ENCODE results near the gene TP53.

TP53 gene

DNA sequence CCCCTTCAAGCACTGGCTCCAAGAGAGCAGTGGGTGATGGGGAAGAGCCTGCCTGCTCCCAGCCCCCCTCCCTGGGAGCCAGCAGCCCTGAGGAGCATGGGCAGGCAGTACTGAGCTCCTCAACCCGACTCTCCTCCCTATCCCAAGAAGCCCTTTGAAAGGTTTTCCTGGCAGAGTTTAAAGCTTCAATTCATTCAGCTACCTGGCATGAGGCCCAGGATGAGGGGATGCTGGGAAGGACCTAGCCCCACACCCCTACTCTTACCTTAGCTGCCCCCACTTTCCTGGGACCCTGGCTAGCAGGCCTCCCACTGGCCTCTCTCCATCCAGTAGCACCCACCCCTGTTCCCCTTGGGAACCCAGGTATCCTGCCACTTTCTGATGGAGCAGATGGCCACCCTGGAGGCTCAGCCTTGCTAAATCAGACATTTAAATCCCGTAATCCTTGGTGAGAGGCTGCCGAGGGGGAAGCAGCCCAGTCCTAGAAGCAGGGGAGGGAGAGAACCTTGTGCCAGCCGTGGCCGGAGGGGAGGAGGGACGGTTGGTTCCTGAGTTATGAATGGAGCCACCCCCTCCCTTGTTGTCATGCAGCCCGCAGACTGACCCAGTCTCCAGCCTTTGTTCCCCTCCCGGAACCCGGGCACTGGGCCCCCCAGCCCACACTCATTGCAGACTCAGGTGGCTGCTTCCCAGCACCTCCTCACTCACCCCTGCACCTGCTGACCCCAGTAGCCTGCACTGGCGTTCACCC lies 19.5 kb downstream of the TP53 start:
- Histone ChIP-seq H3K4me3 (replicated peaks; ENCODE audit: insufficient read depth, low read length) (no peak overlapping the region), H3K27ac (replicated peaks) (no peak overlapping the region), H3K27me3 (ENCODE audit: insufficient read depth, poor library complexity, severe bottlenecking) (no peaks in the 10 kb centered on the region)
- TF ChIP-seq, protein P1, sequence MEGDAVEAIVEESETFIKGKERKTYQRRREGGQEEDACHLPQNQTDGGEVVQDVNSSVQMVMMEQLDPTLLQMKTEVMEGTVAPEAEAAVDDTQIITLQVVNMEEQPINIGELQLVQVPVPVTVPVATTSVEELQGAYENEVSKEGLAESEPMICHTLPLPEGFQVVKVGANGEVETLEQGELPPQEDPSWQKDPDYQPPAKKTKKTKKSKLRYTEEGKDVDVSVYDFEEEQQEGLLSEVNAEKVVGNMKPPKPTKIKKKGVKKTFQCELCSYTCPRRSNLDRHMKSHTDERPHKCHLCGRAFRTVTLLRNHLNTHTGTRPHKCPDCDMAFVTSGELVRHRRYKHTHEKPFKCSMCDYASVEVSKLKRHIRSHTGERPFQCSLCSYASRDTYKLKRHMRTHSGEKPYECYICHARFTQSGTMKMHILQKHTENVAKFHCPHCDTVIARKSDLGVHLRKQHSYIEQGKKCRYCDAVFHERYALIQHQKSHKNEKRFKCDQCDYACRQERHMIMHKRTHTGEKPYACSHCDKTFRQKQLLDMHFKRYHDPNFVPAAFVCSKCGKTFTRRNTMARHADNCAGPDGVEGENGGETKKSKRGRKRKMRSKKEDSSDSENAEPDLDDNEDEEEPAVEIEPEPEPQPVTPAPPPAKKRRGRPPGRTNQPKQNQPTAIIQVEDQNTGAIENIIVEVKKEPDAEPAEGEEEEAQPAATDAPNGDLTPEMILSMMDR (IDR thresholded peaks at IDR 0.05; ENCODE audit: insufficient read depth, low read length), result no peak
- TF ChIP-seq POLR2AphosphoS5 (IDR thresholded peaks at IDR 0.05; ENCODE audit: low read depth) (no peak), SPI1 (IDR thresholded peaks at IDR 0.05; ENCODE audit: borderline replicate concordance, low read depth) (no peak), GABPA (IDR thresholded peaks at IDR 0.05; ENCODE audit: low read depth) (no peak)
- TF ChIP-seq, protein P2, sequence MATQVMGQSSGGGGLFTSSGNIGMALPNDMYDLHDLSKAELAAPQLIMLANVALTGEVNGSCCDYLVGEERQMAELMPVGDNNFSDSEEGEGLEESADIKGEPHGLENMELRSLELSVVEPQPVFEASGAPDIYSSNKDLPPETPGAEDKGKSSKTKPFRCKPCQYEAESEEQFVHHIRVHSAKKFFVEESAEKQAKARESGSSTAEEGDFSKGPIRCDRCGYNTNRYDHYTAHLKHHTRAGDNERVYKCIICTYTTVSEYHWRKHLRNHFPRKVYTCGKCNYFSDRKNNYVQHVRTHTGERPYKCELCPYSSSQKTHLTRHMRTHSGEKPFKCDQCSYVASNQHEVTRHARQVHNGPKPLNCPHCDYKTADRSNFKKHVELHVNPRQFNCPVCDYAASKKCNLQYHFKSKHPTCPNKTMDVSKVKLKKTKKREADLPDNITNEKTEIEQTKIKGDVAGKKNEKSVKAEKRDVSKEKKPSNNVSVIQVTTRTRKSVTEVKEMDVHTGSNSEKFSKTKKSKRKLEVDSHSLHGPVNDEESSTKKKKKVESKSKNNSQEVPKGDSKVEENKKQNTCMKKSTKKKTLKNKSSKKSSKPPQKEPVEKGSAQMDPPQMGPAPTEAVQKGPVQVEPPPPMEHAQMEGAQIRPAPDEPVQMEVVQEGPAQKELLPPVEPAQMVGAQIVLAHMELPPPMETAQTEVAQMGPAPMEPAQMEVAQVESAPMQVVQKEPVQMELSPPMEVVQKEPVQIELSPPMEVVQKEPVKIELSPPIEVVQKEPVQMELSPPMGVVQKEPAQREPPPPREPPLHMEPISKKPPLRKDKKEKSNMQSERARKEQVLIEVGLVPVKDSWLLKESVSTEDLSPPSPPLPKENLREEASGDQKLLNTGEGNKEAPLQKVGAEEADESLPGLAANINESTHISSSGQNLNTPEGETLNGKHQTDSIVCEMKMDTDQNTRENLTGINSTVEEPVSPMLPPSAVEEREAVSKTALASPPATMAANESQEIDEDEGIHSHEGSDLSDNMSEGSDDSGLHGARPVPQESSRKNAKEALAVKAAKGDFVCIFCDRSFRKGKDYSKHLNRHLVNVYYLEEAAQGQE (IDR thresholded peaks at IDR 0.05; ENCODE audit: insufficient replicate concordance, low read depth), result no peak
- no peak for DNase-seq (ENCODE audit: low read depth in 1 of 2, low spot score in 1 of 2)

DNA sequence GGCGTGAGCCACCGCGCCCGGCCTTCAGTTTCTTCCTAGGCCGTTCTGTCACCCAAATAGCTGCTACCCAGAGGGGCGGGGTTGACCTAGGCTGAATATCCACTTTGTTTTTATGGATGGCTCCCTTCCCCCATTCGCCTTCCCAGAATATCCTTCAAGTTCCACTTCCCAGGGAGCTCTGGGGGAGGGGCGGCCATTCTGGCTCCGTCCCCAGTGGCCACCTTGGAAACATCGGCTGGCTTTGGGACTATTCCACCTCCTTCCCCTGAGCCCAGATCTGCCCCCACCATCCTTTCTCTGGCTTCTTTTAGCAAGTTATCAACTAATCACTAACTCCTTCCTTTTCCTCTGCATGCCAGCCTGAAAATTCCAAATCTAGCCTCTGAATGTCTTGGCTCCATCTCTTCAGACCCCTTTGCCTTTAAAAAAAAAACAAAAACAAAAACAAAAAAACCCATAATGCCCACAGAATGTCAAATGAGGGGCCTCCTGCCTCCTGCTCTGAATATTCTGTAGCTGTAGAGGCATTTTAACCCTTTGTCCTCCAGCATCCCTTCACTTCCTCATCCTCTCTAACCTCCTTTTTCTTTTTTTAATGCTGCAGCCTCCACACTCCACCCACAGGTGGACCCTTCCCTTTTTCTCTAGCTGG lies 30.2 kb downstream of the TP53 start:
- TF ChIP-seq SPI1 (IDR thresholded peaks at IDR 0.05; ENCODE audit: borderline replicate concordance, low read depth), result no peak
- TF ChIP-seq GABPA (IDR thresholded peaks at IDR 0.05; ENCODE audit: low read depth), result no peak
- no peak for TF ChIP-seq POLR2AphosphoS5 (IDR thresholded peaks at IDR 0.05; ENCODE audit: low read depth)
- TF ChIP-seq, protein P2 (IDR thresholded peaks at IDR 0.05; ENCODE audit: insufficient replicate concordance, low read depth), result no peak
- TF ChIP-seq, protein P1 (IDR thresholded peaks at IDR 0.05; ENCODE audit: insufficient read depth, low read length), result no peak
- Histone ChIP-seq H3K27me3 (ENCODE audit: insufficient read depth, poor library complexity, severe bottlenecking) (no peaks in the 10 kb centered on the region), H3K4me3 (replicated peaks; ENCODE audit: insufficient read depth, low read length) (no peak overlapping the region), H3K27ac (replicated peaks) (no peak overlapping the region)
- no peak for DNase-seq (ENCODE audit: low read depth in 1 of 2, low spot score in 1 of 2)

DNA sequence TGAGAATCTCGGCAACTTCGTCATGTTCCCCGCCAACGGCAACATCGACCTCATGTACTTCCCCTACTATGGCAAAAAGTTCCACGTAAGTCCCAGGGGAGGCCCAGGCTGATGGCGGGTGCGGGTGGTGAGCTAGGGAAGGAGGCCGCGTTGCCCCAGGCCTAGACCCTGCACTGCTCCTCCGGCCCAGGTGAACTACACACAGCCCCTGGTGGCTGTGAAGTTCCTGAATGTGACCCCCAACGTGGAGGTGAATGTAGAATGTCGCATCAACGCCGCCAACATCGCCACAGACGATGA lies 31.8 kb downstream of the TP53 start:
- Histone ChIP-seq H3K27me3 (ENCODE audit: insufficient read depth, poor library complexity, severe bottlenecking) (no peaks in the 10 kb centered on the region), H3K4me3 (replicated peaks; ENCODE audit: insufficient read depth, low read length) (no peak overlapping the region), H3K27ac (replicated peaks) (no peak overlapping the region)
- no peak for DNase-seq (ENCODE audit: low read depth in 1 of 2, low spot score in 1 of 2)
- TF ChIP-seq POLR2AphosphoS5 (IDR thresholded peaks at IDR 0.05; ENCODE audit: low read depth), result no peak
- no peak for TF ChIP-seq GABPA (IDR thresholded peaks at IDR 0.05; ENCODE audit: low read depth)
- TF ChIP-seq, protein P2 (IDR thresholded peaks at IDR 0.05; ENCODE audit: insufficient replicate concordance, low read depth), result no peak
- TF ChIP-seq, protein P1 (IDR thresholded peaks at IDR 0.05; ENCODE audit: insufficient read depth, low read length), result no peak
- no peak for TF ChIP-seq SPI1 (IDR thresholded peaks at IDR 0.05; ENCODE audit: borderline replicate concordance, low read depth)
